Measurements from ENCODE around the gene LAMC3.

Gene LAMC3

GRCh38 chr9:130985029-130985428, 23.9 kb upstream of the LAMC3 start:
- H3K27me3 Mint-ChIP-seq = peaks cover 5% of the 10 kb centered on the region
- no peaks in the 10 kb centered on the region for H3K4me1 Mint-ChIP-seq (ENCODE audit: low read depth)
- no peak overlapping the region for H3K4me3 Mint-ChIP-seq
- H3K36me3 Mint-ChIP-seq = no peaks in the 10 kb centered on the region
- H3K9me3 Mint-ChIP-seq (ENCODE audit: low read depth) = no peaks in the 10 kb centered on the region
- no peak overlapping the region for H3K27ac Mint-ChIP-seq

GRCh38 chr9:130985606-130986162, 23.3 kb upstream of the LAMC3 start:
- Mint-ChIP-seq H3K4me3 (no peak overlapping the region), H3K36me3 (no peaks in the 10 kb centered on the region), H3K9me3 (ENCODE audit: low read depth) (no peaks in the 10 kb centered on the region), H3K27me3 (peaks cover 2% of the 10 kb centered on the region), H3K27ac (no peak overlapping the region), H3K4me1 (ENCODE audit: low read depth) (no peaks in the 10 kb centered on the region)

GRCh38 chr9:130986356-130986965, 22.5 kb upstream of the LAMC3 start:
- H3K27me3 Mint-ChIP-seq = peaks cover 2% of the 10 kb centered on the region

DNA sequence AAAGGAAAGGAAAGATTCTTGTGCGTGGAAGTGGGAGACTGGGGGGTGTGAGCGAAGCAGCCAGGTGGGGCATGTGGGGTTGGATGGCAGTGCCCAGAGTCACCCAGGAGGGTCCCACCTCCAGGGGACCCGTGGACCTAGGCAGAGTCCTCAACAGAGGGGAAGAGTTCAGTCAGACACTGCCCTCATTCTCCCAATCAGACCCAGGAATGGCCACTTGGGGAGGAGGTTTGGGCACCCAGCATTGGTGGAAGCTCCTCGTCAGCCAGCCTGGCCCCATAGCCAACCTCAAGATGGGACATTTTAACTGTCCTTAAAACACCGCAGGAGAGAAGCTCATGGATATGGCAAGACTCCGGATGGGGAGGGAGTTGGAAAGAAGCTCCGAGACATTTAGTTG, 21.9 kb upstream of the LAMC3 start:
- no peaks in the 10 kb centered on the region for H3K4me1 Mint-ChIP-seq (ENCODE audit: low read depth)
- H3K4me3 Mint-ChIP-seq = no peak overlapping the region
- H3K9me3 Mint-ChIP-seq (ENCODE audit: low read depth) = no peaks in the 10 kb centered on the region
- H3K36me3 Mint-ChIP-seq = no peaks in the 10 kb centered on the region
- no peak overlapping the region for H3K27ac Mint-ChIP-seq
- H3K27me3 Mint-ChIP-seq = peaks cover 2% of the 10 kb centered on the region

More at GRCh38 chr9:130986356-130986965, 22.5 kb upstream of the LAMC3 start:
- Mint-ChIP-seq H3K36me3 (no peaks in the 10 kb centered on the region), H3K4me3 (no peak overlapping the region), H3K9me3 (ENCODE audit: low read depth) (no peaks in the 10 kb centered on the region), H3K4me1 (ENCODE audit: low read depth) (no peaks in the 10 kb centered on the region), H3K27ac (no peak overlapping the region)

DNA sequence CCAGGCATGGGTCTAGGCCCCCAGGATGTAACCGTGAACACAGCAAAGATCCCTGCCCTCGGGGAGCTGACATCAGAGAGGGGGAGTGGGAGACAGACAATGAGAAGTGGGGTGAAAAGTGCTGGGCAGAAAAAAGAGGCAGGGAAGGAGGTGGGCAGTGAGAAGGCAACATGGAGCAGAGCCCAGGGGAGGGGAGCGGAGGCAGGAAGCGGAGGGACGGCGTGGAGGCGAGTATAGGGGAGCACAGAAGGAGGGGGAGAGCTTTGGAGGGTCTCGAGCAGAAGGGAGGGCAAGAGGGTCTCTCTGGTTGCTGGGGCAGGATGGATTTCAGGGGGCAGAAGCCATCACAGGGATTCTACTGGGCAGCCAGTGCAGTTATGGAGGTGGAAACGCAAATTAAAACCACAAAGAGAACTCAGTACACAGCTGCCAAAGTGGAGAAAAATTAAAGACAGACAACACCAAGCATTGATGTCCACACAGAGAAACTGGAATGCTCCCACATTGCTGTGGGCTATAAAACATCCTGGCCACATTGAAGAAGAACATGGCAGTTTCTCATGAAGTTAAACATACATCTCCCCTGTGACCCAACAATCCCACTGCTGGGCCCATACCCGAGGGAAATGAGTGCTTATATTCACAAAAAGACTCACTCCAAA, 21.1 kb upstream of the LAMC3 start:
- H3K4me1 Mint-ChIP-seq (ENCODE audit: low read depth) = no peaks in the 10 kb centered on the region
- no peaks in the 10 kb centered on the region for H3K36me3 Mint-ChIP-seq
- no peak overlapping the region for H3K27ac Mint-ChIP-seq
- H3K27me3 Mint-ChIP-seq = peaks cover 2% of the 10 kb centered on the region
- H3K4me3 Mint-ChIP-seq = no peak overlapping the region
- no peaks in the 10 kb centered on the region for H3K9me3 Mint-ChIP-seq (ENCODE audit: low read depth)

DNA sequence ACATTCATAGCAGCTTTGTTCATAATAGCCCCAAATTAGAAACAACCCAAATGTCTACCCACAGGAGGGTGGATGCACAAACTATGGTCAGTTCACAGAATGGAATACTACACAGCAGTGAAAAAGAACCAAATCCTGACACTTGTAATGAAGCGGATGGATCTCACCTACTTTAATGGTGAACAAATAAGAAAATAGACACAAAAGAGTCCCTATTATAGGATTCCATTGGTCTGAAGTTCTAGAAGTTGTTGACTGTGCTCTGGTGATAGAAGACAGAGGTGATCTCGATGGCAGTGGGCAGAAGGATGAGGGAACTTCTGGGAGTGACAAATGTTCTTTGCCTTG, 20.6 kb upstream of the LAMC3 start:
- H3K27me3 Mint-ChIP-seq = peaks cover 2% of the 10 kb centered on the region
- H3K27ac Mint-ChIP-seq = no peak overlapping the region
- no peaks in the 10 kb centered on the region for H3K4me1 Mint-ChIP-seq (ENCODE audit: low read depth)
- H3K9me3 Mint-ChIP-seq (ENCODE audit: low read depth) = no peaks in the 10 kb centered on the region
- H3K4me3 Mint-ChIP-seq = no peak overlapping the region
- H3K36me3 Mint-ChIP-seq = no peaks in the 10 kb centered on the region

DNA sequence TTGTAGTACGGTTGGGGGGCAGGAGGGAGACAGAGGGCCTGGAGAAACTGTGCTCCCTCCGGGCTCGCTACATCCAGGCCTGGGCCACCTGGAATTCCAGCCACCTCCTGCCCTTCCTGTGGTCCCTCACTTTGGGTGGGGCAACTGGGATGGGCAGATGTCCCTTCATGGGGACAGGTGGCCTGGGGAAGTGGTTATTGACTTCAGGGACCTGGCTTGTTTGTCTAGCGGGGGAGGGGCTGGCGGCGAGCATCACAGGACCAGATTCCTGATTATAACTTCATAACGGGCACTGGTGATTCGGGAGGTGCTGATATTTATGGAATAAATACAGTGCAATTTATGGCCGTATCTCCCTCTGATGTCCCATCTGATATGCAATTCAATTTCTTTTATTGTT, 20.1 kb upstream of the LAMC3 start:
- H3K9me3 Mint-ChIP-seq (ENCODE audit: low read depth) = no peaks in the 10 kb centered on the region
- H3K36me3 Mint-ChIP-seq = no peaks in the 10 kb centered on the region
- H3K27me3 Mint-ChIP-seq = peaks cover 2% of the 10 kb centered on the region
- no peak overlapping the region for H3K27ac Mint-ChIP-seq
- no peaks in the 10 kb centered on the region for H3K4me1 Mint-ChIP-seq (ENCODE audit: low read depth)
- no peak overlapping the region for H3K4me3 Mint-ChIP-seq

- Mint-ChIP-seq H3K27me3 (peaks cover 2% of the 10 kb centered on the region), H3K4me1 (ENCODE audit: low read depth) (no peaks in the 10 kb centered on the region), H3K36me3 (no peaks in the 10 kb centered on the region), H3K9me3 (ENCODE audit: low read depth) (no peaks in the 10 kb centered on the region), H3K4me3 (no peak overlapping the region), H3K27ac (no peak overlapping the region)
Measured at GRCh38 chr9:130989391-130989790, 19.6 kb upstream of the LAMC3 start.

GRCh38 chr9:130989891-130990290, 19.1 kb upstream of the LAMC3 start:
- H3K27ac Mint-ChIP-seq = no peak overlapping the region
- H3K36me3 Mint-ChIP-seq = no peaks in the 10 kb centered on the region
- H3K4me3 Mint-ChIP-seq = no peak overlapping the region
- H3K27me3 Mint-ChIP-seq = peaks cover 2% of the 10 kb centered on the region
- H3K4me1 Mint-ChIP-seq (ENCODE audit: low read depth) = peaks cover 1% of the 10 kb centered on the region
- no peaks in the 10 kb centered on the region for H3K9me3 Mint-ChIP-seq (ENCODE audit: low read depth)

DNA sequence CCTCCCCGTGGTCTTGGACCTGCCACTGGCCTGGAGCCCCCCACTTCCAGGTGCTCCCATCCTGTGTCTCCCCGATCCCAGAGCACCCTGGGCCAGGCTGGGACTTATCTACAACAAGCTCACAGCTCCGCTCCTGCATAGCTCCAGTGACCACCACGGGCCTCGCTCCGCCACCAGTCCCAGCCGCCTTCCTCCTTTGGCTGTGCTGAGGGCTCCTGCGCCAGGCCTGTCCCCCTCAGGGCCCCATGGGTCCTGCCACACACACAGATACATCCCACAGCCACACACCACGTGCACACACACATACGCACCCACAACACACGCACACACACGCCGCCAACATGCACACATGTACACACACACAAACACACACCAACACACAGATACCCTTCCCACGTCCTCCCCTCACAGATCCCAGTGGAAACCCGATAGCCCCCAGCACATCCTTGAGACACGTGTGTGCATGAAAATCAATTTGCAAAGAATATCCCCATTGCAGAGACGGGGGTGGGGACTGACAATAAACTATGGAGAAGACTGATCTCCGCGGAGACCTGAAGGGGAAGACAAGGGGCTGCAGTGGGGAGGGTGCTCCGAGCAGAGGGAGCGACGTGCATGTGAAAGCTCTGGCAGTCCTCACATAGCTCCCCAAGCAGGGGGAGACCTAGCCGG, 18.5 kb upstream of the LAMC3 start:
- Mint-ChIP-seq H3K36me3 (no peaks in the 10 kb centered on the region), H3K4me3 (no peak overlapping the region), H3K4me1 (ENCODE audit: low read depth) (peaks cover 6% of the 10 kb centered on the region), H3K27ac (no peak overlapping the region), H3K27me3 (peaks cover 2% of the 10 kb centered on the region), H3K9me3 (ENCODE audit: low read depth) (no peaks in the 10 kb centered on the region)

GRCh38 chr9:130990978-130991777, 17.8 kb upstream of the LAMC3 start:
- no peaks in the 10 kb centered on the region for H3K9me3 Mint-ChIP-seq (ENCODE audit: low read depth)

GRCh38 chr9:130991778-130992681, 16.9 kb upstream of the LAMC3 start:
- Mint-ChIP-seq H3K36me3 (no peaks in the 10 kb centered on the region), H3K4me1 (ENCODE audit: low read depth) (peaks cover 7% of the 10 kb centered on the region), H3K27me3 (no peaks in the 10 kb centered on the region), H3K4me3 (no peak overlapping the region), H3K9me3 (ENCODE audit: low read depth) (no peaks in the 10 kb centered on the region), H3K27ac (no peak overlapping the region)

More at GRCh38 chr9:130990978-130991777, 17.8 kb upstream of the LAMC3 start:
- H3K36me3 Mint-ChIP-seq = no peaks in the 10 kb centered on the region
- H3K4me3 Mint-ChIP-seq = no peak overlapping the region
- H3K27ac Mint-ChIP-seq = no peak overlapping the region
- peaks cover 2% of the 10 kb centered on the region for H3K27me3 Mint-ChIP-seq
- peaks cover 7% of the 10 kb centered on the region for H3K4me1 Mint-ChIP-seq (ENCODE audit: low read depth)

GRCh38 chr9:130992682-130993032, 16.3 kb upstream of the LAMC3 start:
- Mint-ChIP-seq H3K36me3 (no peaks in the 10 kb centered on the region), H3K27ac (no peak overlapping the region), H3K4me3 (no peak overlapping the region), H3K27me3 (no peaks in the 10 kb centered on the region), H3K9me3 (ENCODE audit: low read depth) (no peaks in the 10 kb centered on the region), H3K4me1 (ENCODE audit: low read depth) (peaks cover 7% of the 10 kb centered on the region)

Data from activated naive CD8-positive, alpha-beta T cell (primary cell).